ENCODE measurements around the gene RNF225.
"Not testable (repeated sequence)": the region's sequence is repeated elsewhere in the genome, so short reads cannot be mapped to it uniquely, and the experiment has no call there.

RNF225 gene

GRCh38 chr19:58362272-58362994, 33.0 kb upstream of the RNF225 start, which contains the start of gene ZNF497:
ZNF497 (minus strand) TSS chr19:58362751; CDS start chr19:58357635, 5,116 bp downstream.
- DNase-seq = peak; percentile 99

GRCh38 chr19:58364146-58364545, 31.3 kb upstream of the RNF225 start:
- no peak for DNase-seq

- DNase-seq = no peak
These were observed 28.6 kb upstream of the RNF225 start for GRCh38 chr19:58366585-58367430.

- DNase-seq = no peak
These were observed 27.6 kb upstream of the RNF225 start for GRCh38 chr19:58367698-58368454.

GRCh38 chr19:58368561-58369360, 26.7 kb upstream of the RNF225 start:
- DNase-seq = no peak

GRCh38 chr19:58372311-58373133, 22.9 kb upstream of the RNF225 start:
- DNase-seq = no peak

- DNase-seq = no peak
These were observed 21.3 kb upstream of the RNF225 start for GRCh38 chr19:58374200-58374599.

GRCh38 chr19:58376724-58377123, 18.7 kb upstream of the RNF225 start:
- DNase-seq = not testable (repeated sequence)

- DNase-seq = no peak
These were observed 16.2 kb upstream of the RNF225 start for GRCh38 chr19:58379246-58379645.

GRCh38 chr19:58380037-58380661, 15.3 kb upstream of the RNF225 start:
- DNase-seq = no peak

- peak; percentile 98 for DNase-seq
These were observed 14.6 kb upstream of the RNF225 start, which contains the start of gene ZNF837 for GRCh38 chr19:58380662-58381459. ZNF837 (minus strand) TSS chr19:58381030; CDS start chr19:58369332, 11,698 bp downstream.

GRCh38 chr19:58381460-58382212, 13.8 kb upstream of the RNF225 start:
- DNase-seq = no peak

GRCh38 chr19:58382997-58383603, 12.4 kb upstream of the RNF225 start:
- DNase-seq = no peak

- DNase-seq = no peak
These were observed 10.1 kb upstream of the RNF225 start for GRCh38 chr19:58385313-58385890.

GRCh38 chr19:58385891-58386575, 9.4 kb upstream of the RNF225 start:
- peak; percentile 25 for DNase-seq

- DNase-seq = peak; percentile 96
These were observed 8.7 kb upstream of the RNF225 start, which contains the start of gene RPS5 for GRCh38 chr19:58386576-58387337. RPS5 (plus strand) TSS chr19:58387269; CDS start chr19:58388138, 869 bp downstream.

Measured in CD4-positive, alpha-beta T cell treated with Interleukin-6 for 4 hours (primary cell).